ENCODE data around the gene DMAP1.

DNA sequence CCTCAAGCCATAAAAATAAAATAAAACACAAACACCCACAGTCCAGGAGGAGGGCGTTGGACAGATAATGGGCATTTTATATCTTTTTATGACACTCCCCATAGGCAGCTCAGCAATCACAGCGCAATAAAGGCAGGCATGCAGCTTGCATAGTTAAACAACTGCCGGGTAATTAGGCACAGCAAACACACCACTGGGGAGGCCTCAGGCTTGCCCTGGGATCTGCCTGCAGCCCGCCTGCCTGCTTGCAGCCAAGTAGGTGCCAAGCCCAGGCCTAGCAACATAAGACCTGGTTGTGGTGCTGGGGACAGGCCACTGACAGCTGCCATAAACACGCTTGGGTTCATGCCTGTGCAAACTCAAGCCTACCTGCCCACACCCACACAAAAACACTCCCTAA, 54.2 kb downstream of the DMAP1 start:
- TF ChIP-seq, protein P1, sequence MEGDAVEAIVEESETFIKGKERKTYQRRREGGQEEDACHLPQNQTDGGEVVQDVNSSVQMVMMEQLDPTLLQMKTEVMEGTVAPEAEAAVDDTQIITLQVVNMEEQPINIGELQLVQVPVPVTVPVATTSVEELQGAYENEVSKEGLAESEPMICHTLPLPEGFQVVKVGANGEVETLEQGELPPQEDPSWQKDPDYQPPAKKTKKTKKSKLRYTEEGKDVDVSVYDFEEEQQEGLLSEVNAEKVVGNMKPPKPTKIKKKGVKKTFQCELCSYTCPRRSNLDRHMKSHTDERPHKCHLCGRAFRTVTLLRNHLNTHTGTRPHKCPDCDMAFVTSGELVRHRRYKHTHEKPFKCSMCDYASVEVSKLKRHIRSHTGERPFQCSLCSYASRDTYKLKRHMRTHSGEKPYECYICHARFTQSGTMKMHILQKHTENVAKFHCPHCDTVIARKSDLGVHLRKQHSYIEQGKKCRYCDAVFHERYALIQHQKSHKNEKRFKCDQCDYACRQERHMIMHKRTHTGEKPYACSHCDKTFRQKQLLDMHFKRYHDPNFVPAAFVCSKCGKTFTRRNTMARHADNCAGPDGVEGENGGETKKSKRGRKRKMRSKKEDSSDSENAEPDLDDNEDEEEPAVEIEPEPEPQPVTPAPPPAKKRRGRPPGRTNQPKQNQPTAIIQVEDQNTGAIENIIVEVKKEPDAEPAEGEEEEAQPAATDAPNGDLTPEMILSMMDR (IDR thresholded peaks at IDR 0.05): no peak
- TF ChIP-seq POLR2A (IDR thresholded peaks at IDR 0.05): no peak
